Colon (tissue), 2 donors: Measurements from ENCODE around the gene PIH1D1.
"Not testable (repeated sequence)": the region's sequence is repeated elsewhere in the genome, so short reads cannot be mapped to it uniquely, and the experiment has no call there.

Experiments
- FAIRE-seq: peaks from 2 replicates; lab custom pipeline; 2012; peaks lifted over from hg19 to GRCh38; lab: Jason Lieb, UNC
- donor health status: control.
- donor health status: control.

PIH1D1 gene

DNA sequence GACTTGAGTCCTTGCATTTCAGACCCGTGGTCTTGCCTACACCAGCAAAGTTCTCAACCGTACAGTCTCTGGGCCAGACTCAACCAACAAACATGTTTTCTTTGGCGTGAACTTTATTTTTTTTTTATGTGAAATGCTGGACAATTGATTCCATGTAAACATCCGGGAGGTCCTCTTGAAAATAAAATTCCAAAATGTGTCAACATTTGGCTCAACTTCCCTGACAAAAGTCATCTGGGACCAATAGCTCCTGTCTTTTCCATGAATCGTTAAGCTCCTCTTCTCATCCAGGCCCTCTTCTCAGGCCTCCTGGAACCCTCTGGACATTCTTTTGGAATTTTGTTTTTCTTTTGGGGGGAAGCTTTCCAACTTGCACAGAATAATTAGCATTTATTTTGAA lies 4.2 kb upstream of the PIH1D1 start:
- FAIRE-seq = no peak

DNA sequence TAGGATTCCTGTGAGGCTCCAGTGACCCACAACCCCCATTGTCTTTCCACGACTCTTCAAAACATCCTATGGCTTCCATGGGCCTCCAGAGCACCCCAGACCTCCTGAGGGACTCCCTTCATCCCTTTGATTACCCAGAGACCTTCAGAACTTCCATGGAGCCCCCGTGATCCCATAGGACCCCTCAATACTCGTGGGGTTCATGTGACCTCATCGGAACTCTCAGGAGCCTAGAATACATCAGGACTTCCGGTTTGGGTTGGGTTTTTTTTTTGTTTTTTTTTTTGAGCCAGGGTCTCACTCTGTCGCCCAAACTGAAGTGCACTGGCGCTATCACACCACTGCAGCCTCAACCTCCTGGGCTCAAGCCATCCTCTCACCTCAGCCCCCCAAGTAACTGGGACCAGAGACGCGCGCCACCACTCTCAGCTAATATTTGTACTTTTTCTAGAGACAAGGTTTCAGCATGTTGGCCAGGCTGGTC lies 2.2 kb upstream of the PIH1D1 start:
- FAIRE-seq = no peak

DNA sequence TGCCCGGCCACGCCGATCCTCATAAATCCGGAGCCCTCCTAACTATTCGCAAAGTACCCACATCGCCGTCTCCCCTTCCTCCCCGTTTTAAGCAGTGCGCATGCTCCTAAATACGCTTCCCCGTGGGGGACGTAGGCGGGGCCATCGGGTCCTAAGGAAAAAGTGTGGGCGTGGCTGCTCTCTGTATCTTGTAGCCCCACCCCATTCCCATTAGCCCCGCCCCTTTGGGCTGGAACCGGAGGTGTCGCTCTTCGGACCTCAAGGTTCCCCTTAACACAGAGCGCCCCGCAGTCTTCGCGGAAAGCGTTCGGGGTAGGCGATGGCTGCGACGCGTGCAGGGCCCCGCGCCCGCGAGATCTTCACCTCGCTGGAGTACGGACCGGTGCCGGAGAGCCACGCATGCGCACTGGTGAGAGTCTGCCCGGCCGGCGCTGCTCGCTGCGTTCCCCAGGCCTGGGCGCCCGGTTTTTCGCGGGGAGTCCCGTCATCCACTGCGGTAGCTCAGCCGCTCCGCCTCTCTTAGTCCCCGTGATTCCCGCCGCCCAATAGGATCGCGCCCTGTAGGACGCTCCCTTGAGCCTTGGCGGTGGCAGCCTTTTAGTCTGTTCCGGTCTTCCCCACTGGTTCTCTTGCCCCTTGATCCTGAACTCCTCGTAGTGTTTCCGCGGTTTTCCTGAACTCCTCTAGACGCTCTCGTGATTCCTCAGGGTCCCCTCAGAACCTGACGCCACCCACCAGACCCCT lies 1.6 kb upstream of the PIH1D1 start, which contains the start of gene ALDH16A1:
Gene ALDH16A1, plus strand, starts transcription at position 213 of the 744 bp plus-strand sequence. Its CDS starts 107 bp downstream, at position 320.
- no peak for FAIRE-seq

DNA sequence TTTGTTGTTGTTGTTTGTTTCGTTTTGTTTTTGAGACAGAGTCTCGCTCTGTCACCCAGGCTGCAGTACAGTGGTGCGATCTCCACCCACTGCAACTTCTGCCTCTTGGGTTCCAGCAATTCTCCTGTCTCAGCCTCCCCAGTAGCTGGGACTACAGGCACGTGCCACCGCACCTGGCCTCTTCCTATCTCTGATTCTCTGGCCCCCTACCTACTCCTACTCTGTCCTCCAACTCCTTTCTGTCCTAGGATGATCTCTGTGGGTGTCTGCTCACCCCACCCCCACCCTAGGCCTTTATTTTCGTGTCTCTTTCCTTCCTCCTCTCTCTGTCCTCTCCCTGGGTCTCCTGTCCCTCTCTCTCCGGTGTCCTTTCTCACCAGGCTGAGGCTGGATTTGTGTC lies 1.2 kb downstream of the PIH1D1 start:
- FAIRE-seq = no peak

DNA sequence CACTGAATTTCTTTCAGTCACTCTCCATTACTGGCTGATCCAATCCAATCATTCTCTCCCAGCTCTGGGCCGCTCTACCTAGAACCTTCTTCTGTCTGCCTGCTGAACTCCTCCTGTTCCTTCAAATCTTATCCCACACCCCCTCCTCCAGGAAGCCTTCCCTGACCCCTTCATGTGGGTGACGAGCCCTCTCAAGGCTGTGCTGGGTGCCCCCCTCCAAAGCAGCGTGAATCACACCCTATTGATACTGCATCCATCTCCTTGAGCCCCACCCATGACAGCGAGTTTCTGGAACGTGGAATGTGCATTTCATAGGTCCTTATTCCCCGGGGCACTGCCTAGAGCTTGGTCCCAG lies 3.2 kb downstream of the PIH1D1 start:
- FAIRE-seq = no peak

DNA sequence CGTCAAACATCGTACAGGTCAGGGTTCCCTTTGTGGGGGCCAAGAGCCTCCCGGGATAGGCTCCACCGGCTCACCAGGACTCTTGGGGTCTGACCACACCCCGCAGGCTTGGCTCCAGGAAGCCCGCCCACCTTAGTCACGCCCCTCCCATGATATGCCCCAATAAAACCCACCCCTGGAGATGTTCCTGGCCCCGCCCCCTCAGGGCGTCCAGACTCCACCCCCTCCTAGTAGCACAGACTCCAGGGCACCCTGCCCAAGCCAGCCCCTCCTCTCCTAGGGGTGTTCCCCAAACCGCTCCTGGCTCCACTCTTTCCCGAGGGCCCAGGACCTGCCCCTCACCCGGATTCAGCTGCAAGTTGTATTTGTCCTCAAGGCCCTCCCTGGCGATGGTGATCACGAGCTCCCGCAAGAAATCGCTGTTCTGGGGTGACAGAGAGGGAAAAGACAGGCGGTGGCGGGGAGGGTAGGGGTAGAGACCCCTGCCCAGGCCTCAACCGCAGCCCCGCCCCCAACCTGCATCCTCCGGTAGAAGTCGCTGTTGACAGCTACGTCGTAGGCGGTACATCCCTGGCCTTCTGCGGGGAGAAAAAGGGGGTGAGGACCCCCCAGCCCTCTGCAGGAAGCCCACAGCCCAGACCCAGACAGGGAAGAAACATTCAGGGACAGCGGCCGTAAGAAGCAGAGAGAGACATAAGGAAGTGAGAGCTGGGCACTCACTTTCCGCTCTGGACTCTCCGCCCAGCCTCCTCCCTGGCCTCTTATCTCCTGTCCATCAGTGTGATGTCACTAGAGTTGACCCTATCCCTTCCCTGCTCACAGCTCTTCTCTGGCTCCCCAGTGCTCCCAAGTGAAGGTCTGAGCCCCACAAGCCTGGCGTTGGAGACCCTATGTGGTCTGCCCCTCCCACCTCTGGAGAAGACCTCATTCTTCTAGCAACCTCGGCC lies 3.9 kb downstream of the PIH1D1 start:
- FAIRE-seq = no peak

DNA sequence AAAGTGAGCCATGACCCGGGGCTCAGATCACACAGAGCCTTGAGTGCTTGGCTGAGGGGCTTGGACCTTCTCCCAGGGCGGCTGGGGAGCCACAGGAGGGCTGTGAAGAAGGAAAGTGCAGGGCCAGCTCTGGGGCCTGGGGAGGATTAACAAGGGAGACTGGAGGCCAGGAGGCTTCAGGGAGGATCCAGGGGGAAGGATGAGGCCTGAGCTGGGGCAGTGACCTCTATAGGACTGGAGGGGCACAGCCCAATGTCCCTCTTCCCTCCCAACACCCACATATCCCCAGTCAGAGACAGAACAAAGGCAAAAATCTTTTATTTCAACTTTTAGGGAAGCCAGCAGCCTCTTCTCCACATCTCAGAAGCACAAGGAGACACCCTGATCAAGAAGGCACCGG lies 5.6 kb downstream of the PIH1D1 start:
- no peak for FAIRE-seq

DNA sequence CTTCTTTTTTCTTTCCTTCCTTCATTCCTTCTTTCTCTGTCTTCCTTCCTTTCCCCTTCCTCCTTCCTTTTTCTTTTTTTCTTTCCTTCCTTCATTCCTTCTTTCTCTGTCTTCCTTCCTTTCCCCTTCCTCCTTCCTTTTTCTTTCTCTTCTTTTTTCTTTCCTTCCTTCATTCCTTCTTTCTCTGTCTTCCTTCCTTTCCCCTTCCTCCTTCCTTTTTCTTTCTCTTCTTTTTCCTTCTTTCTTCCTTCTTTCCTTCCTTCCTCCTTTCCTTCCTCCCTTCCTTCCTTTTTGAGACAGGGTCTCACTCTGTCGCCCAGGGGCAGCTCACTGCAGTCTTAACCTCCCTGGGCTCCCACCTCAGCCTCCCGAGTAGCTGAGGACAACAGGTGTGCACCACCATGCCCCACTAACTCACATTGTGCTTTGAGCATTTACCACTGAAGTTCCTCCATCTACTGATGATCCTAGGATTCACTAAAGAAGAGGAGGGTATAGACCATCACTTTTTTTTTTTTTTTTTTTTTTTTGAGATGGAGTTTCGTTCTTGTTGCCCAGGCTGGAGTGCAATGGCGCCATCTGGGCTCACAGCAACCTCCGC lies 7.4 kb downstream of the PIH1D1 start:
- FAIRE-seq = not testable (repeated sequence)

DNA sequence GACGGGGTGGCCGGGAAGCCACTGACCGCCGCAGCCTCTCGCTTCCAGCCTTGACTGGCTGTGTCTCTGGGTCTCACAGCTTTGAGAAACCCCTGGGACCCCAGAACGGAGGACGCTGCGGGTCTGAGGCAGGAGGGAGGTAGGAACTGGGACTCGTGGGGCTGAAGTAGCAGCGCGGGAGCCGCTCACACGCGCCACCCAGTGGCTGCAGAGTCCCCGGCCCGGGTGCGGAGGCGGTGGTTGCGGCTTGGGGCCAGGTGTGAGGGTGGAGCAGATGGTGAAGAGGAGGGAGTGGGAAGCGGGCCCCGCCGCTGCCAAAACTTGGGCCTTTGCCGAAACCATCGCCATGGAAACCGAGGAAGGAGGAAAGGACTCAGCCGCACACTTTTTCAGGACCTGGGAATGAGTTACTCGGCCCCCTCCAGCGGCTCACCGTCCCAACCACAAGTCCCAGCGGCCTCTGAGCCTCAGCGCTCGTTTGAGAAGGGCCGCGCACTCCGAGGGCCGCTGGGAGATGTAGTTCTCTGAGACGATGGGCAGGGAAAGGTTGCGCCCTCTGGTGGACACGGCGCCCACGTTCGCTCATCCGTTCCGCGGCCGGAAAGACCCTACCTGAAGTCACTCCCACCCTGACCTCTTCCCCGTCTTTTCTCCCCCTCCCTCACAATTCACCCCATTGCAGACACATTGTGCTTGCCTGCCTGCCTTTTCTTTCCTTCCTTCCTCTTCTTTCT lies 8.1 kb downstream of the PIH1D1 start:
- FAIRE-seq = no peak

DNA sequence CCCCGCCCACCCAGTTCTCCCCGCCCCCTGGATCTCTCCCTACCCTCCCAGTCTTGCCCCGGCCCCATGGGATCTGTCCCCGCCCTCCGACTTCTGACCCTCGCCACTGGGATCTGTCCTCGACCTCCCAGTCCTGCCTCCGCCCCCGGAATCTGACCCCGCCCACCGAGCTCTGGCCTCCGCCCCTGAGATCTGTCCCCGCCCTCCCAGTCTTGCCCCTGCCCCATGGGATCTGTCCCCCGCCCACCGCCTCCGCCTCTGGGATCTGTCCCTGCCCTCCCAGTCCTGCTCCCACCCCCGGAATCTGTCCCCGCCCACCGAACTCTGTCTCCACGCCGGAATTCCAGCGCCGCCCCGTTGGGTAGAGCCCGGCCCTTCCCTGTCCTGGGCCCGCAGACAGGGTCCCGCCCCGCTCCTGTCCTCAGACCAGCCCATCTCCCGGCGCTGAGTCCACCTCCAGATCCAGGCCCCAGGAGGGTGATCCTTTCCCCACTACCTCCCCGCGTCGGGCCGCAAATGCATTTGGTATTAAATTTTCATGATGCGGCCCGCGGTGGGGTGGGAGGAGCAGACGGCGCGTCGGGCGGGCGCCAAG lies 8.7 kb downstream of the PIH1D1 start:
- no peak for FAIRE-seq

DNA sequence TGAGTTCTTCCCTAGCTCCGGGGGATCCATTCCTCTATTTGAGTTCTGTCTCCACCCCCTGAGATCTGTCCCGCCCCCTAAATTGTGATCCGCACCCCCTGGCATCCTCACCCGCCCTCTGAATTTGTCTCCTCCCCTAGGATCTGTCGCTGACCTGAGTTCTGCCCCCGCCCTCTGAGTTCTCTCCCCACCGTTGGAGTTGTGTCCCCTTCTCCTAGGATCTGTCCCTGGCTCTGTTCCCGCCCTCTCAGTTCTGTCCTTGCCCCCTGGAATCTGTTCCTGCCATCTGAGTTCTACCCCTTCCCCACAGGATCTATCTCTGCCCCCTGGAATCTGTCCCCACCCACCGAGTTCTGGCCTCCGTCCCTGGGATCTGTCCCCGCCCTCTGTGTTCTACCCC lies 9.3 kb downstream of the PIH1D1 start:
- no peak for FAIRE-seq

DNA sequence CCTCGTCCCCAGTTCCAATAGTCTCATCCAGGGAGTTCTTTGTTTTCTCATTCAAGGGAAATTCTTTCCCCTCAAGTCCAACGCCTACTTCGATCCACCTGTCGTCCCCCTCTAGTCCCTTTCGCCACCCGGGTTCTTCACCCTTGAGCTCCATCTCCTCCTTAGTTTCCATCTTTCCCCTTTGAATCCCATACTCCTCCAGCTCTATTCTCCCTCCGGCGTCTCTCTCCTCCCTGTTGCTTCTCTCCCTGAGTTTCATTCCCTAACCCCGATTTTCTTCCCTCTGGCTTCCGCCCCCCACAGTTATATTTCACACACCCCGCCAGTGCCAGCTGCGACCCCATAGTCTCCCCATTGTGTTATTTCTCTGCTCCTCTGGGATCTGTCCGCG lies 9.7 kb downstream of the PIH1D1 start:
- FAIRE-seq = no peak

DNA sequence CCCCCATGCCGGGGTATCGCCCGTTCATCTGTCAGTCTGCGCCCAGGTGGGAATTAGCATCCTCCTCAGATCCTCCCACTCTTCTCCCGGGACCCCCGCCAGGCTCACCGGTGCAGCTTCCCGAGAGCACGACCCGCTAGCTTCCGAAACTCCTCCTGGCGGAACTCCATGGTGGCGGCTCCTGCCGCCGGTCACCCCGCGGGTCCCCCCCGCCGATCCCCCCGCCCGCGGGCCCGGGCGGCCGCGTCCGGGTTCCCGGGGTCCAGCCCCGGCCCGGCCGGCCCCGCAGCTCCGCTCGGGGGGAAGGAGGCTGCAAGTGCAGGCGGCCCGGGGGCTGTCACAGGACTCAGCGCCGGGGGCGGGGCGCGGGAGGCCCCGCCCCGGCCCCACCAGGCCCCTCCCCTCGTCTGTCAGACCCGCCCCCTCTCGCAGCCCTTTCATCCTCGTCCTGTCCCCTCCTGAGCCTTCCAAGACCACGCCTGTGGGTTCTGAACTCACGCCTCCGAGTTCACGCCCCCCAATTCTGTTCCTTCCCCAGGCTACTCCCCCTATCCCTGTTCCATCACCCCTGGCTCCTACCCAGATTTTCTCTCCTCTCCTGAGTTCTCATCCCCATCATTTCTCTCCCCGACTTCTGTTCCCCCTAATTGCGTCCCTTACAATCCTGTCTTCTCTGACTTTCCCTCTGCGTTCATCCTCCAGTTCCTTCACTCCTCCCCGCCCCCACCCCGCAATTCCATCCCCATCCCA lies 10.2 kb downstream of the PIH1D1 start, which contains the start of gene SLC17A7:
Gene SLC17A7, minus strand, starts transcription at position 318 of the 750 bp plus-strand sequence. Its CDS starts 148 bp downstream, at position 170.
- no peak for FAIRE-seq

DNA sequence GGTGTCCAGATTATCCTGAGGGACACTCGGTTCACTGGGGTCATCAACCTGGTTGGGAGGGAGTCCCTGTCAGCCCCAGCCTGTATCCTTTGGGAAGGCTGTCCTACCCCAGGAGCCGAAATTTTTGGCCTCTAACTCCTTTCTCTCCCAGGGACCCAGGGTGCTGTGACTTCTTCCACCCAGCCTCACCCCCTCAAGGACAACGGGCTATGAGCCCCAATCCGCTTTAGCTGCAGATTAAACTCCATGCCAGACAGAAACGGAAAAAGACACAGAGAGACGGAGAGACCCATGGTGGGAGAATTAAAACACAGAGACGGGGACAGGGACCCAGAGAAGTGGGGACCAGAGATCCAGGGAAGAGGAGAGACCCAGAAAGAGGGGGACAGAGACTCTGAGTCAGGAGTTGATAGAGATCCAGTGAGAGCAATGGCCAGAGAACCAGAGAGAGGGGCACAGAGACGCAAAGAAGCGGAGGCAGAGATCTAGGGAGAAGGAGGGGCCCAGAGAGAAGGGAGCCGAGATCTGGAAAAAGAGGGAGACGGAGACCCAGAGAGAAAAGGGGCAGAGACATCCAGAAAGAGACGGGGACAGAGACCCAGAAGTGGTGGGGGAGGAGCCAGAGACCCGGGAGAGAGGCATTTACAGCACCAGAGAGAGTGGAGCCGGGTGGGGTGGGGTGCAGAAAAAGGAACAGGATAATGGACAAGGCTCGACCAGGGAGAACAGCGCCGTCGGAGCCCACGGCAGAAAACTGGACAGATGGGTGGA lies 11.0 kb downstream of the PIH1D1 start:
- FAIRE-seq = no peak

DNA sequence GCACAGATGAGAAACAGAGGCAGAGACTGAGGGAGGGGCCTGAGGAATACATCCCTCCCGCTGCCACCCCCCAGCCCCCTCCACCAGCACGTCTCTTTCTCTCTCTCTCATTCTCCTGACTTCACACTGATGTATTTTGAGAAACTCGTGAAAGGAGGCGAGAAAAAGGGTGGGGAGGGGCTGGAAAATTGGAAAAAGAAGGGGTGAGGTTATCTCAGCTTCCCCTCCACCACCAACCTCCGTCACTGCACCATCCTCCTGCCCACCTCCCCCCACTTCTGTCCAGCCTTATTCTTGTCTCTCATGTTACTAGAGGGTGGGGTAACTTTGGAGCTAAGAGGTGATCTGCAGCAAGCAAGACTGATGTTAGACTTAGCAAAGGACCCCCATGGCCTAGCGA lies 11.8 kb downstream of the PIH1D1 start:
- FAIRE-seq = no peak

DNA sequence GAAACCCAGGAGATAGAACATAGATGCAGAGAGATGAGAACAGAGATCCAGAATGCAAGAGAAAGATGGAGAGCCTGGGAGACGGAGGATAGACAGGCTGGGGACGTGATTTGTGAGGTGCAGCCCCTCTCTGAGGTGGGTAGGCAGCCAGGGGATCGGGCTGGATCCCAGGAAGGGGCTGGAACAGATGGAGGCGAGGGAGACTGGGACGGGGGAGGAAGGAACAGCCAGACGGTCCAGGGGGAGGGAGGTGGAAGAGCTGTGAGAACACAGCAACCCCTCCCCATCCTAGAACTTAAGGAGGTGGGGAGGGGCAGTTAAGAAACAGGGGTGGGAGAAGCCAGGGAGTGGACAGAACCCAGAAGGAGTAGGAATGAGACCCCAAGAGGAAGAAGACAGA lies 13.4 kb downstream of the PIH1D1 start:
- FAIRE-seq = no peak

DNA sequence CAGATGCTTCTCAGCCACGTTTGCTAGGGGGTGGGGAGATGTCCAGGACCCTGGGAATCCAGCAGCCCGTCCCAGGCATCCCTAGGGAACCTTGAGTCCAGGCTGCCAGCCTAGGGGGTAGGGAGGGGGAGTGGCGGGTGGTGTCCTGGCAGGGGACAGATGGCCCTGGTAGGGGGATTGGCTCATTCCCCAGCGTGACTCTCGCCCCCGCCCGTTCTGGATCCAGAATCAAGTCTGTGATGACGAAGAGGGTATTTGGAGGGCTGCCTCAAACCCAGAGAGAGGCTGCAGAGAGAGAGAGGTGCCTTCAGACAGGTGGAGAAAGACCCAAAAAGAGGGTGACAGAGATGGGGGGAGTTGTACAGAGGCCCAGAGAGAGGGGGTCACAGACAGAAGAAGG lies 14.4 kb downstream of the PIH1D1 start:
- no peak for FAIRE-seq

DNA sequence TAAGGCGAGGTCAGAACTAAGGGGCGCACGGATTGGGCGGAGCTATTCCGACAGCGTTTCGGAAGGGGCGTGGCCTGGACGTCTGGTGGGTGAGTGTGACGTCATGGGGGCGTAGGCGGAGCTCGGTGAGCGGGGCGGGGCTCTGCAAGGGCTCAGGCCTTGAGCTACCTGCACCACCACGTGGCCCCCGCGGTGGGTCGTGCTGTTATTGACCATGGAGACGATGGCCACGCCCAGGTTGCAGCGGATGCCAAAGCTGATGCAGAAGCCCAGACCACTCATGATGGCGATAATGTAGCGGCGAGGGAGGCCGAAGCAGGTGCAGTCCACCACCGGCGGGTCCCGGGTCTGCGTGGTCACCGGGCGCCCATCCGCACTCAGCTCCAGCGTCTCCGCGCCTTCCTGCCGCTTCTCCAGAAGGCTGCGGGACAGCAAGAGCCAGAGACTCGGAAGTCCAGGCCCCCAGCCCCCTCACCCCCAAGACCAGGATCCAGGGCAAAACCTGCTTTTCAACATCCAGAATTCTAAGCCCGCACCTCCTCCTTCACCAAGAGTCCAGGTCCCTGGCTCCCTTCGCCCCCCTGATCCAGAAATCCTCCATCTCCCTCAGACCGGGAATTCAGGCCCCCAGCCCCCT lies 15.1 kb downstream of the PIH1D1 start:
- no peak for FAIRE-seq

DNA sequence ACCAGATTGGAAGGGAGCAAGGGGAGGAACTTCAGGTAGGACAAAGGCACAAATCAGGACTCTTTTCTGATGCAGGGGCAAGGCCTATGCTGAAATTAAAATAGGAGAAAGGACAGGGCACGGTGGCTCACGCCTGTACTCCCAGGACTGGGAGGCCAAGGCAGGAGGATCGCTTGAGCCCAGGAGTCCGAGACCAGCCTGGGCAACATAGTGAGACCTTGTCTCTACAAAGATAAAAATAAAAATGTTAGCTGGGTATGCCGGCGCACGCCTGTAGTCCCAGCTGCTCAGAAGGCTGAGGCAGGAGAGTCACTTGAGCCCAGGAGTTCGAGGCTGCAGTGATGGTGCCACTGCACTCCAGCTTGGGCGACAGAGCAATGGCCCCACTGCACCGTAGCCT lies 15.9 kb downstream of the PIH1D1 start:
- no peak for FAIRE-seq
